ENCODE measurements around the gene LPCAT1. TPM values are rescaled to one million over a fixed set of nuclear protein-coding genes. Genes with fewer than 3 reads are reported as not detected.

The LPCAT1 gene
- total RNA-seq, 4 donors from 2014 or later, result 8.8 to 59.4 (median 28.5) TPM

DNA sequence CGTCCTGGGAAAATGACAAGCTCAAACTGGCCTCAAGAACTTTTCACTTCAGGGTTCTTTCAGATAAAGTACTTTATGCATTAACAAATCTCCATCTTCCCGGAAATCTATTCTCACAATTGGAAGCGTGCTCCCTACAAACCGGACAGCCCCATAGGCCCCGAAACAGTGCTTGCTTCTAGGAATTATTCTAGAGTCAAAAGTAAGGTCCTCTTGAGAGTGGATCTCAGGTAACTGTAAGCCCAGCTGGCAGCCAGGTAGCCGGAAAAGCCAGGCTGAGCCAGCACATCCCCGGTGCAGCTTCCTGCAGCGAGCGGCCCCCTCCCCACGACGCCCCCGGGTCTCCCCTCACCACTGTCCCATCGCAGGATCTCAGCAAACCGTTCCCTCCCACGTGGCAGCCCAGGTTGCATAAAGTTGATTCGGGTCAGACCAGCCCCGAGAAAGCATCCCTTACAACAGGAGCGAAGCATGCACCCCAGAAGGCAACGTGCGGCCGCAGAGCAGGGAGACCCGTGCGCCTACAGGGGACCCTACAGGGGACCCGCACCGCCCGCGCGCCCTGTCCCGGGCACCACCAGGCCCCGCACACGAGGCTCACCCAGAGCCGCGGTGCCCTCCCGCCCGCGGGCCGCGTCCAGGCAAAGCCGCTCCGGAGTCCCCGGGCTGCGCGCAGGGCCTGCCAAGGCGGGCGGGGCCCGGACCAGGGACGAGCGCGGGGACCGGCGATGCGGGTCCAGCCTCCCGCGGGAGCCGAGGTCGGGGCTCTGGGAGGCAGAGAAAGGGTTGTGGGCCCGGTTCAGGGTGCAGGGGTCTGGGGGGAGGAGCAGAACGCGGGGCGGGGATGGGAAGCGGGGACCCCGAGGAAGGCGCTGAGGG is 920 bp downstream of the LPCAT1 start:
- H3K4me1 ChIP-seq, result peaks cover 0 to 28% (median 18%) of the 10 kb centered on the region in 4 donors
- no peaks in the 10 kb centered on the region for H3K9me3 ChIP-seq
- H3K27ac ChIP-seq, result peak overlapping the region in 1 of 4 donors; percentile 93
- H3K36me3 ChIP-seq, result peaks cover 0 to 17% (median 0%) of the 10 kb centered on the region in 3 donors
- peak overlapping the region; percentile 69 to 99 (median 92) for H3K4me3 ChIP-seq
- H3K27me3 ChIP-seq, result no peaks in the 10 kb centered on the region
- DNase-seq, result peak in 2 of 3 donors; percentile 47 to 57
- TF ChIP-seq CTCF (IDR thresholded peaks at IDR 0.05) (no peak), POLR2A (IDR thresholded peaks at IDR 0.05) (no peak)

DNA sequence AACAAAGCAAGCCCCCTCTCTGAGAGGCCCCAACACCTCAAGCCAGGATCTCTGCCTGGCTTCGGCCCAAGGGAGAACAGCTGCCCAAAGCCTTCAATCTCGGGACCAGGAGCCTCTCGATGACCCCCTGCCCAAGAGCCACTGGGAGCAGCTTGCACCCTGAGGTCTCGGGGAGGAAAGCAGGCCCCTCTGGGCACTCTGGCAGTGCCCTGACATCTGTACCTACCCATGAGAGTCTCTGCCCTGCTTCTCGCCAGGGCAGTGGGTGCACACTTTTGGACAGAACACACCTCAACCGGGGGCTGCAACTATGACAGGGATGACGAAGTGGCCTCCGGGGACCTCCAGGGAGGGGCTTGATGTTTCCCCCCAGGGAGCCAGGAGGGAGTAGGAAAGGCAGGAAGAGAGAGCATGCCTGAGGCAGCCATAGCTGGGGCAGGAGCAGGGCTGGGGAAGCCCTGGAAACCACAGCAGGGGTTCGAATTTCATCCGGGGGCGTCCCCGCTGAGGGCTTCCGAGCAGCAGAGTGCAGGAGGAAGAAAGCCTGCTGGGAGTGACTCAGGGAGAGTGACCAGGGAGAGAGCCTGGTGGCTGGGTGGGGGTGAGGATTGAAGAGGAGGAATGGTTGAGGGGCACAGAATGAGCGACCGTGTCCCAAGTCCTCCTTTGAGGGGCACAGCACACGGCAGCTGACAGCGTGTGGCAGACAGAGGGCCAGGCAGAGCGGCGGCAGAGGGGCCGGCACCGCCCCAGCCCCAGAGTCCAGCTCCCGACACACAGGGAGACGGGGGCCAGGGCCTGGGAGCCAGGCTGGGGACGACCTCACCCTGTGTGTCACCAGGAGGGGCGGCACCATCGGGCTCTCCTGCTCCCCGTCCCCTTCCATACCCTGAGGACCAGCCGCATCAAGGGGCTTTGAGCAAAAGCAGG is 1.8 kb downstream of the LPCAT1 start:
- DNase-seq, result peak in 2 of 3 donors; percentile 43 to 49
- no peaks in the 10 kb centered on the region for H3K9me3 ChIP-seq
- peaks cover 0 to 18% (median 0%) of the 10 kb centered on the region in 3 donors for H3K36me3 ChIP-seq
- H3K27ac ChIP-seq, result peak overlapping the region in 1 of 4 donors; percentile 93
- H3K4me3 ChIP-seq, result peak overlapping the region; percentile 69 to 99 (median 92)
- H3K4me1 ChIP-seq, result peaks cover 0 to 28% (median 18%) of the 10 kb centered on the region in 4 donors
- H3K27me3 ChIP-seq, result no peaks in the 10 kb centered on the region
- TF ChIP-seq CTCF (IDR thresholded peaks at IDR 0.05), result no peak
- no peak for TF ChIP-seq POLR2A (IDR thresholded peaks at IDR 0.05)

GRCh38 chr5:1520791-1521453 is 2.8 kb downstream of the LPCAT1 start:
- no peak for TF ChIP-seq POLR2A (IDR thresholded peaks at IDR 0.05)
- no peaks in the 10 kb centered on the region for H3K27me3 ChIP-seq
- H3K4me1 ChIP-seq, result peaks cover 0 to 28% (median 18%) of the 10 kb centered on the region in 4 donors
- no peak overlapping the region for H3K4me3 ChIP-seq
- no peak overlapping the region for H3K27ac ChIP-seq
- peak in 2 of 3 donors; percentile 22 to 26 for DNase-seq
- H3K36me3 ChIP-seq, result peaks cover 0 to 18% (median 0%) of the 10 kb centered on the region in 3 donors
- H3K9me3 ChIP-seq, result no peaks in the 10 kb centered on the region

DNA sequence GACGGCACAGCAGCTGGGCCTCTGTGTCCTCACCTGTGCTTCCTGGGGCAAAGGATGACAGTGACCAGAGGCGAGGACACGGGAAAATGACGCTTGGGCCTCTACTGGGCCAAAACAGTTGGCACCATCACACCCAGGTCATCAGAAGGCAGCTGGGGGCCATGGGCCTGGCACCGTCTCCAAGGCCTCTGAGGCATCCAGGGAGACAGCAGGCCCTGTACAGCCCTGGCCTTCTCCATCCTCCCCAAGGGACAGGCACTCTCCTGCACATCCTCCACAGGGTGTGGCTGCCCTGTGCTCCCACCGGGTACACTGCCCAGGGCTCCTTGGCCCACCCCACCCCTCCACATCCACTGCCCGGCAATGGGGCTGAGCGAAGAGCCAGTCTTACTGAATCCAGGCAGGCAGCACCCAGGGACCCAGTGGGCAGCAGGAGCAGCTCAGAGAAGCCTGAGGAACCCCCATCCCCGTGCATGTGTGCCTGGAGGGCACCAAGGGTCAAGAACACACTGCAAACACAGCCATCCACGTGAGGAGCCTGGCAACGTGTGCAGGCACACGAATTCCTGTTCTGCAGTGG is 4.0 kb downstream of the LPCAT1 start:
- Histone ChIP-seq H3K9me3 (no peaks in the 10 kb centered on the region), H3K4me1 (peaks cover 0 to 21% (median 14%) of the 10 kb centered on the region in 4 donors), H3K36me3 (peaks cover 0 to 18% (median 0%) of the 10 kb centered on the region in 3 donors), H3K4me3 (no peak overlapping the region), H3K27me3 (no peaks in the 10 kb centered on the region), H3K27ac (no peak overlapping the region)
- peak in 2 of 3 donors; percentile 29 to 34 for DNase-seq
- TF ChIP-seq POLR2A (IDR thresholded peaks at IDR 0.05) (no peak), CTCF (IDR thresholded peaks at IDR 0.05) (no peak)

GRCh38 chr5:1517838-1518237 is 5.9 kb downstream of the LPCAT1 start:
- no peaks in the 10 kb centered on the region for H3K27me3 ChIP-seq
- TF ChIP-seq POLR2A (IDR thresholded peaks at IDR 0.05) (no peak), CTCF (IDR thresholded peaks at IDR 0.05) (no peak)
- H3K27ac ChIP-seq, result no peak overlapping the region
- peaks cover 0 to 13% (median 9%) of the 10 kb centered on the region in 4 donors for H3K4me1 ChIP-seq
- no peaks in the 10 kb centered on the region for H3K9me3 ChIP-seq
- DNase-seq, result peak; percentile 14 to 50 (median 44)
- peaks cover 0 to 18% (median 0%) of the 10 kb centered on the region in 3 donors for H3K36me3 ChIP-seq
- no peak overlapping the region for H3K4me3 ChIP-seq

Measured in Peyer's patch (tissue), 4 donors.